ENCODE measurements around the gene TCAIM.
A peak's percentile ranks its signal among the peaks of the same experiment; 100 is the strongest.

TCAIM gene

GRCh38 chr3:44439499-44440295 is 101.1 kb downstream of the TCAIM start:
- Histone ChIP-seq H3K4me2 (peak overlapping the region; percentile 13; the same call in 1 of the 2 replicates), H3K27ac (no peak overlapping the region; the same call in 1 of the 2 replicates)

GRCh38 chr3:44442596-44443309 is 104.2 kb downstream of the TCAIM start:
- Histone ChIP-seq H3K4me1 (ENCODE audit: low read depth, poor library complexity, severe bottlenecking) (peaks cover 41% of the 10 kb centered on the region), H3K27me3 (ENCODE audit: insufficient read depth, low read depth) (no peaks in the 10 kb centered on the region), H3K79me2 (ENCODE audit: insufficient read depth, low read depth) (no peaks in the 10 kb centered on the region), H3K27ac (no peak overlapping the region), H3K36me3 (ENCODE audit: insufficient read depth) (no peaks in the 10 kb centered on the region), H3K9ac (no peak overlapping the region), H4K20me1 (ENCODE audit: insufficient read depth) (no peaks in the 10 kb centered on the region), H3K4me3 (IDR thresholded peaks at IDR 0.05; ENCODE audit: insufficient read depth, low read depth, low read length) (no peak overlapping the region), H3K4me2 (peak overlapping the region; percentile 21; the same call in 1 of the 2 replicates), H2AFZ (ENCODE audit: low read depth) (no peak overlapping the region)
- TF ChIP-seq CTCF (conservative IDR thresholded peaks at IDR 0.05; ENCODE audit: low read depth, low read length) = no peak

More at GRCh38 chr3:44439499-44440295, 101.1 kb downstream of the TCAIM start:
- H3K27me3 ChIP-seq (ENCODE audit: insufficient read depth, low read depth) = no peaks in the 10 kb centered on the region
- no peak overlapping the region for H3K4me3 ChIP-seq (IDR thresholded peaks at IDR 0.05; ENCODE audit: insufficient read depth, low read depth, low read length)
- H3K36me3 ChIP-seq (ENCODE audit: insufficient read depth) = no peaks in the 10 kb centered on the region
- no peak for TF ChIP-seq CTCF (conservative IDR thresholded peaks at IDR 0.05; ENCODE audit: low read depth, low read length)
- peaks cover 41% of the 10 kb centered on the region for H3K4me1 ChIP-seq (ENCODE audit: low read depth, poor library complexity, severe bottlenecking)
- no peak overlapping the region for H2AFZ ChIP-seq (ENCODE audit: low read depth)
- H3K79me2 ChIP-seq (ENCODE audit: insufficient read depth, low read depth) = no peaks in the 10 kb centered on the region
- no peaks in the 10 kb centered on the region for H4K20me1 ChIP-seq (ENCODE audit: insufficient read depth)
- H3K9ac ChIP-seq = no peak overlapping the region

GRCh38 chr3:44444437-44444836 is 105.9 kb downstream of the TCAIM start:
- Histone ChIP-seq H3K27me3 (ENCODE audit: insufficient read depth, low read depth) (no peaks in the 10 kb centered on the region), H3K4me1 (ENCODE audit: low read depth, poor library complexity, severe bottlenecking) (peaks cover 38% of the 10 kb centered on the region), H3K4me2 (no peak overlapping the region), H4K20me1 (ENCODE audit: insufficient read depth) (no peaks in the 10 kb centered on the region), H3K36me3 (ENCODE audit: insufficient read depth) (no peaks in the 10 kb centered on the region), H3K4me3 (IDR thresholded peaks at IDR 0.05; ENCODE audit: insufficient read depth, low read depth, low read length) (no peak overlapping the region), H3K27ac (no peak overlapping the region), H3K9ac (no peak overlapping the region), H2AFZ (ENCODE audit: low read depth) (no peak overlapping the region), H3K79me2 (ENCODE audit: insufficient read depth, low read depth) (no peaks in the 10 kb centered on the region)
- no peak for TF ChIP-seq CTCF (conservative IDR thresholded peaks at IDR 0.05; ENCODE audit: low read depth, low read length)

- H4K20me1 ChIP-seq (ENCODE audit: insufficient read depth) = no peaks in the 10 kb centered on the region
- H3K27me3 ChIP-seq (ENCODE audit: insufficient read depth, low read depth) = no peaks in the 10 kb centered on the region
- no peak overlapping the region for H3K9ac ChIP-seq
- no peak overlapping the region for H2AFZ ChIP-seq (ENCODE audit: low read depth)
- peaks cover 31% of the 10 kb centered on the region for H3K4me1 ChIP-seq (ENCODE audit: low read depth, poor library complexity, severe bottlenecking)
- no peak overlapping the region for H3K4me3 ChIP-seq (IDR thresholded peaks at IDR 0.05; ENCODE audit: insufficient read depth, low read depth, low read length)
- H3K79me2 ChIP-seq (ENCODE audit: insufficient read depth, low read depth) = no peaks in the 10 kb centered on the region
- no peak for TF ChIP-seq CTCF (conservative IDR thresholded peaks at IDR 0.05; ENCODE audit: low read depth, low read length)
- H3K4me2 ChIP-seq = no peak overlapping the region
- H3K27ac ChIP-seq = no peak overlapping the region
- H3K36me3 ChIP-seq (ENCODE audit: insufficient read depth) = no peaks in the 10 kb centered on the region
These were observed 106.5 kb downstream of the TCAIM start for GRCh38 chr3:44444896-44445691.

Data from KMS-11 (cell line).